GM12878 (cell line): ENCODE data around the gene SLC10A2. TPM values are rescaled to one million over a fixed set of nuclear protein-coding genes. Genes with fewer than 3 reads are reported as not detected.
A peak's percentile ranks its signal among the peaks of the same experiment; 100 is the strongest.

ENCODE experiments used
- ATAC-seq: fragments of 200-7000 bp; cut with Tn5 transposase; 3 replicates; pipeline ENCODE4 v1.9.1; 2020; ENCODE audit warnings: mild to moderate bottlenecking, moderate library complexity
- BruUV-seq: library from RNA; stranded (reverse); fragments of 400-500 nt; replicated peaks from 2 replicates; lab custom pipeline; 2021; lab: Mats Ljungman, UMichigan
- CTCF ChIA-PET: fragments of 300-600 bp; sonication (Branson Sonifier 250); formaldehyde crosslinking; extraction: SDS; loops from one replicate; lab custom pipeline; 2021; ENCODE audit warnings: inconsistent platforms; lab: Yijun Ruan, JAX
- POLR2A ChIA-PET: fragments of 350-600 bp; formaldehyde crosslinking; extraction: SDS; loops from one replicate; lab custom pipeline; 2021; ENCODE audit warnings: inconsistent platforms; lab: Charles Lee
- RAD21 ChIA-PET: fragments of 300-600 bp; sonication (Branson Sonifier 250); formaldehyde crosslinking; loops from one replicate; lab custom pipeline; 2023; ENCODE audit warnings: antibody characterized with exemption; ENCODE audit not compliant: unreplicated experiment; lab: Charles Lee
- SMC1A ChIA-PET: fragments of 300-600 bp; sonication (Branson Sonifier 250); formaldehyde crosslinking; loops from one replicate; lab custom pipeline; 2023; ENCODE audit not compliant: unreplicated experiment, uncharacterized antibody; lab: Charles Lee
- DNase-seq: peaks from one replicate; pipeline ENCODE4 v3.0.0-alpha.2; 2011; ENCODE audit warnings: low read depth, low spot score
- FAIRE-seq: peaks from 3 replicates; lab custom pipeline; 2011; peaks lifted over from hg19 to GRCh38; lab: Jason Lieb, UNC
- H2AFZ ChIP-seq: 2 replicates; pipeline ENCODE4 v1.6.0; 2011; ENCODE audit warnings: low read depth, low read length, control low read depth; ENCODE audit not compliant: control insufficient read depth
- H3K27ac ChIP-seq: 2 replicates; pipeline ENCODE4 v1.5.1; 2011; ENCODE audit warnings: control low read depth; ENCODE audit not compliant: control insufficient read depth, insufficient read depth
- H3K27me3 ChIP-seq, 2 experiments: replicated peaks in 1 of 2; 2 replicates each; pipeline versions ENCODE4 v1.6.0 to v1.6.1; 2011; ENCODE audit warnings: low read length in 1 of 2; ENCODE audit not compliant: control insufficient read depth in 2 of 2, insufficient read depth in 2 of 2
- H3K36me3 ChIP-seq, 2 experiments: 2 replicates each; pipeline ENCODE4 v1.5.1; 2011; ENCODE audit warnings: low read length in 1 of 2; ENCODE audit not compliant: control insufficient read depth in 2 of 2, insufficient read depth in 2 of 2
- H3K4me1 ChIP-seq: 2 replicates; pipeline ENCODE4 v1.6.1; 2011; ENCODE audit warnings: mild to moderate bottlenecking, low read length, moderate library complexity, mixed read lengths; ENCODE audit not compliant: control insufficient read depth, insufficient read depth
- H3K4me2 ChIP-seq: 2 replicates; pipeline ENCODE4 v1.6.0; 2011; ENCODE audit warnings: control low read depth; ENCODE audit not compliant: control insufficient read depth, insufficient read depth
- H3K4me3 ChIP-seq: fragments of 200-600 bp; sonication (generic); 2 replicates; pipeline ENCODE4 v1.5.1; 2016
- H3K79me2 ChIP-seq: 2 replicates; pipeline ENCODE4 v1.6.0; 2011; ENCODE audit warnings: low read length; ENCODE audit not compliant: control insufficient read depth, insufficient read depth
- H3K9ac ChIP-seq: 2 replicates; pipeline ENCODE4 v1.8.0; 2011; ENCODE audit warnings: low read length, control low read depth, mixed read lengths; ENCODE audit not compliant: control insufficient read depth, insufficient read depth
- H3K9me3 ChIP-seq: replicated peaks from 3 replicates; pipeline ENCODE4 v1.5.1; 2011; ENCODE audit warnings: mild to moderate bottlenecking, low read length; ENCODE audit not compliant: control insufficient read depth, insufficient read depth
- H4K20me1 ChIP-seq: 2 replicates; pipeline ENCODE4 v1.6.0; 2011; ENCODE audit not compliant: control insufficient read depth, insufficient read depth
- CREB1 ChIP-seq: IDR thresholded peaks from 2 replicates; pipeline ENCODE4 v1.6.1; 2012; ENCODE audit warnings: low read depth, mild to moderate bottlenecking, inconsistent platforms
- NFYA ChIP-seq: IDR thresholded peaks from 2 replicates; pipeline ENCODE4 v1.6.1; 2011; ENCODE audit warnings: low read depth, mild to moderate bottlenecking, low read length, improper control_type of control experiment, borderline replicate concordance
- POLR2AphosphoS5 ChIP-seq: IDR thresholded peaks from 2 replicates; pipeline ENCODE4 v1.6.1; 2011; ENCODE audit warnings: mild to moderate bottlenecking, low read length, inconsistent platforms
- SPI1 ChIP-seq: IDR thresholded peaks from 2 replicates; pipeline ENCODE4 v1.6.1; 2011; ENCODE audit warnings: low read depth, mild to moderate bottlenecking, low read length, moderate library complexity, borderline replicate concordance; ENCODE audit not compliant: insufficient read depth
- SREBF1 ChIP-seq: IDR thresholded peaks from 2 replicates; pipeline ENCODE4 v1.6.1; 2012; ENCODE audit warnings: mild to moderate bottlenecking, low read length
- TCF3 ChIP-seq: IDR thresholded peaks from 2 replicates; pipeline ENCODE4 v1.6.1; 2012; ENCODE audit warnings: low read depth, mild to moderate bottlenecking, low read length, borderline replicate concordance; ENCODE audit not compliant: insufficient read depth
- WGBS: methylation state at CpG from one replicate; pipeline ENCODE4 v1.1.6; 2016; ENCODE audit warnings: low lambda C conversion rate; ENCODE audit not compliant: insufficient replicate concordance, insufficient coverage; ENCODE audit errors: missing lambda C conversion rate; 5-methylcytosine and 5-hydroxymethylcytosine counted together
- in situ Hi-C: fragments of 300-500 bp; cut with MboI; formaldehyde crosslinking; loops from 9 replicates; pipeline ENCODE4 v1.14.3; 2018; ENCODE audit warnings: mixed read lengths
- intact Hi-C: fragments of 100-400 bp; cut with micrococcal nuclease; formaldehyde crosslinking; loops from one replicate; pipeline ENCODE4 v1.14.2; 2022; ENCODE audit not compliant: unreplicated experiment
- polyA plus RNA-seq, 11 experiments: library from polyadenylated mRNA; depleted of rRNA in 4 of 11; unstranded in 6 of 11; stranded (reverse) in 5 of 11; fragments of >200 nt; fragmentation: Nextera tagmentation in 4 of 11; fragmentation: Illumina TruSeq in 1 of 11; extraction: Ambion mirVana in 4 of 11; extraction: Trizol in 1 of 11; gene quantifications; 1 replicate in 1 of 11; 2 replicates in 10 of 11; pipeline versions ENCODE4 v1.2.1 to v1.2.3, GENCODE V29; 2011 to 2016; ENCODE audit warnings: inconsistent platforms in 2 of 11, missing spikeins in 2 of 11, low read depth in 1 of 11
- total RNA-seq, 4 experiments: library from RNA; depleted of rRNA in 3 of 4; stranded (reverse); fragments of >200 nt in 3 of 4; fragmentation: Illumina TruSeq in 1 of 4; extraction: Trizol in 1 of 4; gene quantifications; 2 replicates each; pipeline versions ENCODE4 v1.2.1 to v1.2.3, GENCODE V29; 2013 to 2021
- TF ChIP-seq, protein P1 (sequence below): fragments of 450-650 bp; IDR thresholded peaks from 2 replicates; pipeline ENCODE4 v1.6.1; 2017; ENCODE audit warnings: borderline replicate concordance
- TF ChIP-seq, protein P2 (sequence below): fragments of 450-650 bp; IDR thresholded peaks from 2 replicates; pipeline ENCODE4 v1.6.1; 2018; ENCODE audit warnings: borderline replicate concordance, mild to moderate bottlenecking; ENCODE audit not compliant: partially characterized antibody
- TF ChIP-seq, protein P3 (sequence below): fragments of 450-650 bp; IDR thresholded peaks from 2 replicates; pipeline ENCODE4 v1.6.1; 2017; ENCODE audit warnings: mild to moderate bottlenecking, moderate library complexity
- TF ChIP-seq, protein P4 (sequence below): IDR thresholded peaks from 2 replicates; pipeline ENCODE4 v1.6.1; 2012; ENCODE audit warnings: low read depth, low read length, improper control_type of control experiment
- TF ChIP-seq, protein P5 (sequence below): fragments of 150-350 bp; IDR thresholded peaks from 2 replicates; pipeline ENCODE4 v1.6.1; 2014; ENCODE audit warnings: mild to moderate bottlenecking, low read depth, low read length

SLC10A2 gene
- total and polyA plus RNA-seq, 10 of the 15 experiments (the other 5 are each of a cell fraction or from before 2014, with no cell fraction given): 0.01 to 0.04 (median 0.02) TPM; not detected in 7

DNA sequence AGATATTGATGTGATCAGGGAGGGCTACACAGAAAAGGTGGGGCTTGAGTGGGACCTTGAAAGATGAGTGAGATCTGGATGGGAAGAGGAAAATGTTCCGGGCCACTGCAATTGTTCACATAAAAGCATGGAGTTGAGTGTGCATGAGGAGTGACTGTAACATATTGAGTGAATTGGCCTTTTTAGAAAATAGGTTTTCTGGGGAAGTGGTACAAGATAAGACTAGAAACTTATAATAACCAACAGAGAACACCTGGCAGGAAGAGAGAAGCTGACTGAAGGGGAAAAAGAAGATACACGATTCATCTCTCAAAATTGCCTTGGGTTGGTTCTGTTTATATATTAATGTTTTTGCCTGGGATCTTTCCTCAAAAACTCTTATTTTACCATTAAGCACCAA is 32.2 kb downstream of the SLC10A2 start:
- Histone ChIP-seq H3K4me1 (peaks cover 38% of the 10 kb centered on the region), H3K4me3 (no peak overlapping the region), H3K27ac (peak overlapping the region; percentile 47; the same call in 1 of the 2 replicates), H3K9me3 (peaks cover 5% of the 10 kb centered on the region; the same call in 2 of the 3 replicates), H3K4me2 (peak overlapping the region; percentile 39; the same call in 1 of the 2 replicates), H3K9ac (no peak overlapping the region), H3K27me3 (no peaks in the 10 kb centered on the region), H4K20me1 (no peaks in the 10 kb centered on the region), H3K79me2 (no peaks in the 10 kb centered on the region), H3K36me3 (no peaks in the 10 kb centered on the region), H2AFZ (peak overlapping the region; percentile 30; the same call in 1 of the 2 replicates)
- ChIA-PET SMC1A (interaction anchor here (0.7 to 1.2 kb wide), 4 partner anchors 10 to 118 kb away, joined by 3 to 4 read pairs (median 3); no protein-coding TSS in a partner anchor), POLR2A (no interaction called here), CTCF (interaction anchor here (1.7 kb wide), 1 partner anchor 24 kb away, joined by 3 read pairs; no protein-coding TSS in a partner anchor), RAD21 (interaction anchor here (1.7 kb wide), 1 partner anchor 97 kb away, joined by 7 read pairs; no protein-coding TSS in a partner anchor)
- ATAC-seq (no peak), FAIRE-seq (no peak), DNase-seq (no peak)
- BruUV-seq: no TSS peak
- intact Hi-C loops: loop anchor here (5.0 kb wide), 1 partner anchor 62 kb away; no protein-coding TSS in a partner anchor
- WGBS: 8% methylated on average over 2 of the region's 2 CpGs
- in situ Hi-C loops: loop anchor here (5.0 kb wide), 1 partner anchor 98 kb away; no protein-coding TSS in a partner anchor
- TF ChIP-seq TCF3 (no peak), NFYA (no peak), SPI1 (0 out of 2 replicates have a peak, but pooled peaks have one; percentile 20), SREBF1 (no peak), CREB1 (no peak), POLR2AphosphoS5 (no peak)
- TF ChIP-seq, protein P1, sequence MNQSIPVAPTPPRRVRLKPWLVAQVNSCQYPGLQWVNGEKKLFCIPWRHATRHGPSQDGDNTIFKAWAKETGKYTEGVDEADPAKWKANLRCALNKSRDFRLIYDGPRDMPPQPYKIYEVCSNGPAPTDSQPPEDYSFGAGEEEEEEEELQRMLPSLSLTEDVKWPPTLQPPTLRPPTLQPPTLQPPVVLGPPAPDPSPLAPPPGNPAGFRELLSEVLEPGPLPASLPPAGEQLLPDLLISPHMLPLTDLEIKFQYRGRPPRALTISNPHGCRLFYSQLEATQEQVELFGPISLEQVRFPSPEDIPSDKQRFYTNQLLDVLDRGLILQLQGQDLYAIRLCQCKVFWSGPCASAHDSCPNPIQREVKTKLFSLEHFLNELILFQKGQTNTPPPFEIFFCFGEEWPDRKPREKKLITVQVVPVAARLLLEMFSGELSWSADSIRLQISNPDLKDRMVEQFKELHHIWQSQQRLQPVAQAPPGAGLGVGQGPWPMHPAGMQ: no peak
- TF ChIP-seq, protein P2, sequence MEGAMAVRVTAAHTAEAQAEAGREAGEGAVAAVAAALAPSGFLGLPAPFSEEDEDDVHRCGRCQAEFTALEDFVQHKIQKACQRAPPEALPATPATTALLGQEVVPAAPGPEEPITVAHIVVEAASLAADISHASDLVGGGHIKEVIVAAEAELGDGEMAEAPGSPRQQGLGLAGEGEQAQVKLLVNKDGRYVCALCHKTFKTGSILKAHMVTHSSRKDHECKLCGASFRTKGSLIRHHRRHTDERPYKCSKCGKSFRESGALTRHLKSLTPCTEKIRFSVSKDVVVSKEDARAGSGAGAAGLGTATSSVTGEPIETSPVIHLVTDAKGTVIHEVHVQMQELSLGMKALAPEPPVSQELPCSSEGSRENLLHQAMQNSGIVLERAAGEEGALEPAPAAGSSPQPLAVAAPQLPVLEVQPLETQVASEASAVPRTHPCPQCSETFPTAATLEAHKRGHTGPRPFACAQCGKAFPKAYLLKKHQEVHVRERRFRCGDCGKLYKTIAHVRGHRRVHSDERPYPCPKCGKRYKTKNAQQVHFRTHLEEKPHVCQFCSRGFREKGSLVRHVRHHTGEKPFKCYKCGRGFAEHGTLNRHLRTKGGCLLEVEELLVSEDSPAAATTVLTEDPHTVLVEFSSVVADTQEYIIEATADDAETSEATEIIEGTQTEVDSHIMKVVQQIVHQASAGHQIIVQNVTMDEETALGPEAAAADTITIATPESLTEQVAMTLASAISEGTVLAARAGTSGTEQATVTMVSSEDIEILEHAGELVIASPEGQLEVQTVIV: no peak
- TF ChIP-seq, protein P3, sequence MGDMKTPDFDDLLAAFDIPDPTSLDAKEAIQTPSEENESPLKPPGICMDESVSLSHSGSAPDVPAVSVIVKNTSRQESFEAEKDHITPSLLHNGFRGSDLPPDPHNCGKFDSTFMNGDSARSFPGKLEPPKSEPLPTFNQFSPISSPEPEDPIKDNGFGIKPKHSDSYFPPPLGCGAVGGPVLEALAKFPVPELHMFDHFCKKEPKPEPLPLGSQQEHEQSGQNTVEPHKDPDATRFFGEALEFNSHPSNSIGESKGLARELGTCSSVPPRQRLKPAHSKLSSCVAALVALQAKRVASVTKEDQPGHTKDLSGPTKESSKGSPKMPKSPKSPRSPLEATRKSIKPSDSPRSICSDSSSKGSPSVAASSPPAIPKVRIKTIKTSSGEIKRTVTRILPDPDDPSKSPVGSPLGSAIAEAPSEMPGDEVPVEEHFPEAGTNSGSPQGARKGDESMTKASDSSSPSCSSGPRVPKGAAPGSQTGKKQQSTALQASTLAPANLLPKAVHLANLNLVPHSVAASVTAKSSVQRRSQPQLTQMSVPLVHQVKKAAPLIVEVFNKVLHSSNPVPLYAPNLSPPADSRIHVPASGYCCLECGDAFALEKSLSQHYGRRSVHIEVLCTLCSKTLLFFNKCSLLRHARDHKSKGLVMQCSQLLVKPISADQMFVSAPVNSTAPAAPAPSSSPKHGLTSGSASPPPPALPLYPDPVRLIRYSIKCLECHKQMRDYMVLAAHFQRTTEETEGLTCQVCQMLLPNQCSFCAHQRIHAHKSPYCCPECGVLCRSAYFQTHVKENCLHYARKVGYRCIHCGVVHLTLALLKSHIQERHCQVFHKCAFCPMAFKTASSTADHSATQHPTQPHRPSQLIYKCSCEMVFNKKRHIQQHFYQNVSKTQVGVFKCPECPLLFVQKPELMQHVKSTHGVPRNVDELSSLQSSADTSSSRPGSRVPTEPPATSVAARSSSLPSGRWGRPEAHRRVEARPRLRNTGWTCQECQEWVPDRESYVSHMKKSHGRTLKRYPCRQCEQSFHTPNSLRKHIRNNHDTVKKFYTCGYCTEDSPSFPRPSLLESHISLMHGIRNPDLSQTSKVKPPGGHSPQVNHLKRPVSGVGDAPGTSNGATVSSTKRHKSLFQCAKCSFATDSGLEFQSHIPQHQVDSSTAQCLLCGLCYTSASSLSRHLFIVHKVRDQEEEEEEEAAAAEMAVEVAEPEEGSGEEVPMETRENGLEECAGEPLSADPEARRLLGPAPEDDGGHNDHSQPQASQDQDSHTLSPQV: 0 out of 2 replicates have a peak, but pooled peaks have one; percentile 40
- TF ChIP-seq, protein P4, sequence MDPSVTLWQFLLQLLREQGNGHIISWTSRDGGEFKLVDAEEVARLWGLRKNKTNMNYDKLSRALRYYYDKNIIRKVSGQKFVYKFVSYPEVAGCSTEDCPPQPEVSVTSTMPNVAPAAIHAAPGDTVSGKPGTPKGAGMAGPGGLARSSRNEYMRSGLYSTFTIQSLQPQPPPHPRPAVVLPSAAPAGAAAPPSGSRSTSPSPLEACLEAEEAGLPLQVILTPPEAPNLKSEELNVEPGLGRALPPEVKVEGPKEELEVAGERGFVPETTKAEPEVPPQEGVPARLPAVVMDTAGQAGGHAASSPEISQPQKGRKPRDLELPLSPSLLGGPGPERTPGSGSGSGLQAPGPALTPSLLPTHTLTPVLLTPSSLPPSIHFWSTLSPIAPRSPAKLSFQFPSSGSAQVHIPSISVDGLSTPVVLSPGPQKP: no peak
- TF ChIP-seq, protein P5, sequence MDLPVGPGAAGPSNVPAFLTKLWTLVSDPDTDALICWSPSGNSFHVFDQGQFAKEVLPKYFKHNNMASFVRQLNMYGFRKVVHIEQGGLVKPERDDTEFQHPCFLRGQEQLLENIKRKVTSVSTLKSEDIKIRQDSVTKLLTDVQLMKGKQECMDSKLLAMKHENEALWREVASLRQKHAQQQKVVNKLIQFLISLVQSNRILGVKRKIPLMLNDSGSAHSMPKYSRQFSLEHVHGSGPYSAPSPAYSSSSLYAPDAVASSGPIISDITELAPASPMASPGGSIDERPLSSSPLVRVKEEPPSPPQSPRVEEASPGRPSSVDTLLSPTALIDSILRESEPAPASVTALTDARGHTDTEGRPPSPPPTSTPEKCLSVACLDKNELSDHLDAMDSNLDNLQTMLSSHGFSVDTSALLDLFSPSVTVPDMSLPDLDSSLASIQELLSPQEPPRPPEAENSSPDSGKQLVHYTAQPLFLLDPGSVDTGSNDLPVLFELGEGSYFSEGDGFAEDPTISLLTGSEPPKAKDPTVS: no peak
